GM18502 (cell line): ENCODE results near the gene RAD51B.
A peak's percentile ranks its signal among the peaks of the same experiment; 100 is the strongest.

Source experiments
- ATAC-seq: cut with Tn5 transposase; IDR thresholded peaks from one replicate; pipeline ENCODE4 v1.9.1; 2021; ENCODE audit warnings: mild to moderate bottlenecking; ENCODE audit not compliant: unreplicated experiment, poor library complexity

The RAD51B gene

DNA sequence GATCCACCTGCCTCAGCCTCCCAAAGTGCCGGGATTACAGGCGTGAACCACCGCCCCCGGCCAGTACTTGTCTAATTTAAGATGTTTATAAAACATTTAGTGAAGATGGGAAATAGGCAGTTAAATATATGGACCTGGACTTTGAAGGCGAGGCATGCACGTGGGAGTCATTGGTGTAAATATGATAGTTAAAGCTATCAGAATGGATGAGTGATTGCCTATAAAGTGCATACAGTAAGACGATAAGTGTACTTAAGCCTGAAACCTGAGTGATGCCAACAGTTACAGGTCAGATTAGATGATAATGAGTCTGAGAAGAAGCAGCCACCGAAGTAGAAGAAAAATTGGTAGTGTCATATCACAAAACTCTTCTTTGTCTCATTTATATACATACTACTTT is 11.5 kb downstream of the RAD51B start:
- no peak for ATAC-seq

DNA sequence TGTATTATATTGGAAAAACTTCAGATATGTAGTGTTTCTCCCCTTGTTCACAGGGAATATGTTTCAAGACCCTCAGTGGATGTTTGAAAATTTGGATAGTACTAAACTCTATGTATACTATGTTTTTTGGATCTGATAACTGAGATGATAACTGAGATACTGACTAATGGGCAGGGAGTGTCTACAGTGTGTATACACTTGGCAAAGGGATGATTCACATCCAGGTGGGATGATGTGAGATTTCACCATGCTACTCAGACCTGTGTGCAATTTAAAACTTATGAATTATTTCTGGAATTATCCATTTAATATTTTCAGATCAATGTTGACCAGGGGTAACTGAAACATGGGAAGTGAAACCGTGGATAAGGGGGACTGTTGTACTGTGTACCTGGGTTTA is 13.8 kb downstream of the RAD51B start:
- no peak for ATAC-seq

DNA sequence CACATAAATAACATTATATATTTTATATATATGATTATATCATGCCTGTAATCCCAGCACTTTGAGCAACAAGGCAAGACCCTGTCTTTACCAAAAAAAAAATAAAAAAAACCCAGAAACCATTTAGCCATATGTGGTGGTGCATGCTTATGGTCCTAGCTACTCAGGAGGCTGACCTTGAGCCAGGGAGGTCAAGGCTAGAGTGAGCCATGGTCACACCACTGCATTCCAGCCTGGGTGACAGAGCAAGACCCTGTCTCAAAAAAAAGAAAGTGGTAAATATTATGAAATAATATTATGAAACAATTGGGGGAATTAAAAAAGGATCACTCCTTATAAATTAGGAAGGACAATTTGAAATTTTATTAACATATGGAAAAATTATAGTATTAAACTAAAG is 16.0 kb downstream of the RAD51B start:
- no peak for ATAC-seq

DNA sequence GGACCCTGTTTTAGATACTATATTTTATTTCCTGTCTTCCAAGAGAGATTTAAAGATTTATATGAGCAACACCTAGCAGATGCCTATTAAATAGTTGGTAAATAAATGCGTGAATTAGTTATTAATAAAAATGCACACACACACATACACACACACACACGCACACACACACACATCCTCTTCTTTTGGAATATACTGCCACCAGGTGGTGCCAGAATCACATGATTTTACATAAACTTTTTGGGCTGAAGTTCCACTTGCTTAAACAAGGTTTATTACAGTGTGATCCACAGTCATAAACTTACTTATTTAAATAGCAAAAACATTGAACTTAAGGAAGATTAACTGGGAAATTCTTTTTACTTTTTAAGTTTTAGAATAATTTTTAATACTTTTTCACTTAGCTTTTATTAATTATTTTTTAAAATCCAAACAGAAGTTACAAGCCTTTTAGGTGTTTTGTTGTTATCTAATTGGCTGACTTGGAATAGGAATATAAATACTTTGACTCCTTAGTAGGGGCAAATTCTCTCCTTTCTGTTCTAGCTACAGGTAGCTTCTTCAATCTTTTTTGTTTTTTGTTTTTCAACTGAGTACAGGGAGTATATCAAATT is 17.5 kb downstream of the RAD51B start:
- no peak for ATAC-seq

DNA sequence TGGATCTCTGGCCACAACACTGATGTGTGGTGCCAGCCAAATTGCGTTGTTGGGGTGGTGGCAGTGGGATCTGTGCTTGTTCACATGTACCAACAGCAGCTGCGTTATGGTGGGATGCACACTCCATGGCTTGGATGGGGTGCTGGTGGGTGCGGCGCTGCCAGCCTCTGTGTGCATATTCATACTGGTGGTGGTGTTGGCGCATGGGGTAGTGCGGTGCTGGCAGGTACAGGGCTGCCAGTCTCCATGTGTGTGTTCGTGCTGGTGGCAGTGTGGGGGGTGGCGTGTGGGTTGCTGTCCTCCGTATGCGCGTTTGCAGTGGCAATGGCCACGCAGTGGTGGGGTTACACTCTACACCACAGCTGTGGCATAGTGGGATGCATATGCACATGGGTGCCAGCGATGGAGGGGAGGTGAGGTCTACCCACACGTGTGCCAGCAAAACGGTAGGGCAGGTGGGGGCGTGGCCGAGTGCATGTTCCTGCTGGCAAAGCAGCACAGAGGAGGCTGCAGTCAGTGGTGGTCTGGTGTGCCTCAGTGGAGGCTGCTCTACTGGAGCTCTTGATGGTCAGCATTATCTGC is 26.5 kb downstream of the RAD51B start:
- no peak for ATAC-seq

GRCh38 chr14:67850066-67850830 is 30.7 kb downstream of the RAD51B start:
- ATAC-seq: no peak

DNA sequence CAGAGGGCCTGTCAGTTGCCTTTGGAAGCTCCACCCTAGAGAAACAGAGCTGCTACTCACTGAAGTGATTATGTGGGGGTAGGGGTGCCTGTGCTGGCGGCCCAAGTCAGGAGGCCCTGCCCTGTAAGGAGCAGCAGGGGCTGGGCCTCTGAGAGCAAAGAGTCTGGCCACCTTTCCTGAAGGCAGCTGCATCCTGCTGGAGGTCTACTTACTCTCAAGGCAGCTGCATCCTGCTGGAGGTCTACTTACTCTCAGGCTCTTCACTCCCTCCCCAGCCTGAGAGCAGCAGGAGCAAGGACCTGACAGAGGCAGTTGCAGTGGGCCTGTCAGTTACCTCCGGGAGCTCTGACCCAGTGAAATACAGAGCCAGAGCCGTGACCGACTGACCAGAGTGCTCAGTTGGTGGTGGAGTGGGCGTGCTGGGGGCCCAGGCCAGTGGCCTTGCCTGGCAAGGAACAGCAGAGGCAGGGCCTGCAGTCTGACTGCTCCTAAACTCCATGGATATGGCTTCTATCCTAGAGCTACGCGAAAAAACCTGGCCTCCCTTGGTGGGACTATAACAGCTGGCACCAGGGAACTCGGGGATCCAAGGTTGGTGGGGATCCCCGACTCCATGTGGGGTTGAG is 32.3 kb downstream of the RAD51B start:
- ATAC-seq: no peak

- no peak for ATAC-seq
Measured at GRCh38 chr14:67852926-67853604, 33.5 kb downstream of the RAD51B start.

GRCh38 chr14:67853715-67854114 is 34.1 kb downstream of the RAD51B start:
- ATAC-seq: no peak

GRCh38 chr14:67856827-67857226 is 37.2 kb downstream of the RAD51B start:
- no peak for ATAC-seq

DNA sequence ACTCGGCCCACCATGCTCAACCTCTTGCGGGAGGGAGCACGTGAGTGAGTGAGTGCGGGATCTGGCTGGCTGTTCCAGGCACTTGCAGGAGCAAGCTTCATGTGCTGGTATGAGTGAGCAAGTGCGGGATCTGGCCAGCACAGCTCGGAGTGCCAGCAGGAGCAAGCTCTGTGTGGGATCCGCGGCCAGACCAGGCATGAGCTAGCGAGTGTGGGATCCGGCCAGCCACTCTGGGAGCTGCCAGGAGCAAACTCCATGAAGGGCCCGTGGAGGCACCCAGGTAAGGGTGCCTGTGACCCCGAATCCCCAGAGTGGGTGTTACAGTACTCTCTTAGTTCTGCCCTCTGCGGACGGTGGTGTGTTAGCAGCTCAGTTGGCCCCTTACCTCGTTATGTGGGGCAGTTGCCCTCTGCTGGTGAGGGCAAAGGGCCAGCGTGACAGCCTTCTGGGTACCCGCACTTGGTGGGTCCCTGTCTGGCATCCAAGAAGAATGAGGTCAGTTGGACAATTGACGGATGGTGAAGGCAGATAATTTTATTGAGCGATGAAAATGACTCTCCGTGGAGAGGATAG is 38.3 kb downstream of the RAD51B start:
- no peak for ATAC-seq

DNA sequence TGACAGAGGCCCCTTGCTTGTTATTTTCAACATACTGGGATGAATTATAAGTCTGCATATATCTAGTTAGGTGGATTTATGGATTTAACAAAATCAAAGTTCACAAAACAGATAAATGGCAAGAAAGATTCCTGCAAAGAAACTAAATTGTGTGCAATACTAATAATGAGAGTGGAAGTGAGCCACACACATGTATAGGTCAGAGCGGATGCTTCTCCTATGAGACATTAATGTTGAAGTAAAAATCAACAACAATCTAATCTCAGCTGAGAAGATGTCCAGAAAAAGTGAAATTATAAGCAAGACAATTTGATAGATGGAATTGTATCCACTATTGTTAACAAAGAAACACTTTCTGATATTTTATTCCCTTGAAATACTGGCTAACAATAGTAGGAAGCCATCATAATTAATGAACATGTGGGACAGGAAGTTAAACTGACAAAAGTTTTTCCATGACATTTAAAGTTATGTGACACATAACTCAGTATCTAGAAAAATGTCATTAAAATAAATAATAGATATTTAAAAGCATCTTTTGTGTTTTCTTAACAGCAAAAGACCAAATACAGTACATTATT is 39.7 kb downstream of the RAD51B start:
- ATAC-seq: no peak

DNA sequence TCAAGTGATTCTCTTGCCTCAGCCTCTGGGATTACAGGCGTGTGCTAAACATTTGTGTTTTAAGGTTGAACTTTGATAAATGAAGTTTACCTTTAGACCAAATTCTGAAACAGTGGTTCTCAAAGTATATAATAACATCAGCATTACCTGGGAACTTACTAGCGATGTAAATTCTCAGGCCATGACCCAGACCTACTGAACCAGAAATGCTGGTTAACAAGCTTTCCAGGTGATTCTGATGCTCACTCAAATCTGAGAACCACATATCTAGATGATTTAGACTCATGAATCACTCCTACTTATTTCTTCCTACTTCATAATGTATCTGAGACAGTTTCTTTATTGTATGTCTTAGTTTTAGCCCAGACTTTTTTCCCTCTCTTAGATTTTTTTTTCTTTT is 43.6 kb downstream of the RAD51B start:
- ATAC-seq: no peak

GRCh38 chr14:67875175-67876006 is 55.8 kb downstream of the RAD51B start:
- ATAC-seq: no peak

GRCh38 chr14:67879026-67879425 is 59.4 kb downstream of the RAD51B start:
- no peak for ATAC-seq

DNA sequence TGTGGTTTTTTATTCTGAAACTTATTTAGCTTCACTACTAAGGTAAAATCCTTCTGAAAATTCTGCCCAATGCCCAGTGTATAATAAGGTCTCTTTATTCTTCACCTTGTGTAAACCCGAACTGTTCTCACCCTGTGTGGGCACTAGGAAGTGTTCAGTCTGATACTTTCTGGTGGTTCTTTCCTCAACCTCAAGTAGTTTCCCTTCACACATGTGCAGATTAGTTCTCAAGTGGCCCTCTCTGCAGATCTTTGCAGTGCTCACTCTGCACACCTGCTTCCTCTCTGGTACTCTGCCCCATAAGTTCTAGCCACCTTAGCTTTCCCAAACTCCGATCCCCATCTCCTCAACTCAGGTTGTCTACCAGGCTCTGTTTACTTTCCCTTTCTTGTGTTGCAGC is 61.6 kb downstream of the RAD51B start:
- ATAC-seq: peak; percentile 96

- no peak for ATAC-seq
Measured at GRCh38 chr14:67882986-67883555, 63.5 kb downstream of the RAD51B start.

GRCh38 chr14:67883717-67884116 is 64.1 kb downstream of the RAD51B start:
- no peak for ATAC-seq

DNA sequence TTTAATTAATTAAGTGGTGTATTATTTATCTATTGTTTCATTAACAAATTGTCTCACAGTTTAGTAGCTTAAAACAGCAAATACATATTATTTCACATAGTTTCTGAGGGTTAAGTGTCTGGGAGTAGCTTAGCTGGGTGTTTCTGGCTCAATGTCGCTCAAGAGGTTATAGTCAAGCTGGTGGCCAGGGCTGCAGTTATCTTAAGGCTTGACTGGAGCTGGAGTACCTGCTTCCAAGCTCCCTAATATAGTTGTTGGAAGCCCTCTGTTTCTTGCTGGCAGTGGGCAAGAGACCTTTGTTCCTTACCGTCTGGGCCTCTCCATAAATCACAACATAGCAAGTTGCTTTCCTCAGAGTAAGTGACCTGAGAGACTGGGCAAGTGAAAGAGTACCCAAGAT is 66.6 kb downstream of the RAD51B start:
- no peak for ATAC-seq
